IMR-90 (cell line): Measurements from ENCODE around the gene CCND3. TPM values are rescaled to one million over a fixed set of nuclear protein-coding genes. Genes with fewer than 3 reads are reported as not detected.

Source experiments
- ATAC-seq: fragments of 200-7000 bp; cut with Tn5 transposase; 2 replicates; pipeline ENCODE4 v1.9.1; 2020; ENCODE audit warnings: low read depth, mild to moderate bottlenecking, moderate library complexity
- BruUV-seq: library from RNA; stranded (reverse); fragments of 400-500 nt; replicated peaks from 2 replicates; lab custom pipeline; 2021; lab: Mats Ljungman, UMichigan
- CTCF ChIA-PET: fragments of 300-600 bp; formaldehyde crosslinking; extraction: SDS; loops from one replicate; lab custom pipeline; 2021; ENCODE audit warnings: antibody characterized with exemption; lab: Yijun Ruan, JAX
- POLR2A ChIA-PET: fragments of 300-600 bp; sonication (Branson Sonifier 250); formaldehyde crosslinking; loops from one replicate; lab custom pipeline; 2022; ENCODE audit warnings: antibody characterized with exemption; ENCODE audit not compliant: unreplicated experiment; lab: Charles Lee
- DNase-seq: peaks from one replicate; pipeline ENCODE4 v3.0.0; 2013
- H2AFZ ChIP-seq: replicated peaks from 2 replicates; pipeline ENCODE3; 2013; ENCODE audit warnings: low read length, mild to moderate bottlenecking; ENCODE audit not compliant: poor library complexity
- H2AK5ac ChIP-seq: 2 replicates; pipeline ENCODE4 v1.6.1; 2013; ENCODE audit warnings: low read depth, low read length, inconsistent platforms
- H2AK9ac ChIP-seq: replicated peaks from 2 replicates; pipeline ENCODE3; 2013; ENCODE audit warnings: mild to moderate bottlenecking, low read depth, low read length, moderate library complexity; ENCODE audit not compliant: poor library complexity
- H2BK120ac ChIP-seq: 2 replicates; pipeline ENCODE4 v1.6.1; 2013; ENCODE audit warnings: low read depth, low read length, inconsistent platforms
- H2BK15ac ChIP-seq: 3 replicates; pipeline ENCODE4 v1.6.1; 2013; ENCODE audit warnings: low read depth, low read length, inconsistent platforms
- H2BK20ac ChIP-seq: 2 replicates; pipeline ENCODE4 v1.6.1; 2013; ENCODE audit warnings: low read depth, mild to moderate bottlenecking, inconsistent platforms, low read length, moderate library complexity
- H2BK5ac ChIP-seq: 2 replicates; pipeline ENCODE4 v1.6.1; 2013; ENCODE audit warnings: mild to moderate bottlenecking, low read depth, low read length, inconsistent platforms; ENCODE audit not compliant: poor library complexity, severe bottlenecking
- H3K14ac ChIP-seq: replicated peaks from 2 replicates; pipeline ENCODE4 v1.6.1; 2013; ENCODE audit warnings: low read depth, low read length, inconsistent platforms
- H3K18ac ChIP-seq: 2 replicates; pipeline ENCODE4 v1.6.1; 2013; ENCODE audit warnings: low read depth, low read length, control low read depth
- H3K23ac ChIP-seq: 2 replicates; pipeline ENCODE4 v1.6.1; 2013; ENCODE audit warnings: low read depth, low read length, inconsistent platforms
- H3K27ac ChIP-seq: 2 replicates; pipeline ENCODE4 v1.5.1; 2013; ENCODE audit warnings: mild to moderate bottlenecking, control low read depth, low read length; ENCODE audit not compliant: insufficient read depth
- H3K27me3 ChIP-seq: 2 replicates; pipeline ENCODE4 v1.6.1; 2013; ENCODE audit warnings: low read length; ENCODE audit not compliant: control insufficient read depth, insufficient read depth
- H3K36me3 ChIP-seq: 2 replicates; pipeline ENCODE4 v1.6.1; 2013; ENCODE audit warnings: low read length, mixed read lengths; ENCODE audit not compliant: control insufficient read depth, insufficient read depth
- H3K4ac ChIP-seq: 2 replicates; pipeline ENCODE4 v1.6.1; 2013; ENCODE audit warnings: low read depth, low read length, inconsistent platforms
- H3K4me1 ChIP-seq: 2 replicates; pipeline ENCODE4 v1.6.1; 2013; ENCODE audit warnings: low read length, mixed read lengths; ENCODE audit not compliant: control insufficient read depth, insufficient read depth
- H3K4me2 ChIP-seq: 2 replicates; pipeline ENCODE4 v1.6.1; 2013; ENCODE audit warnings: low read depth, mild to moderate bottlenecking, control low read depth, low read length, moderate library complexity
- H3K4me3 ChIP-seq: 2 replicates; pipeline ENCODE4 v1.5.1; 2013; ENCODE audit warnings: low read depth, mild to moderate bottlenecking, control low read depth, low read length, moderate library complexity; ENCODE audit not compliant: insufficient read depth
- H3K56ac ChIP-seq: 2 replicates; pipeline ENCODE4 v1.6.1; 2013; ENCODE audit warnings: low read length, inconsistent platforms; ENCODE audit not compliant: insufficient read depth; ENCODE audit errors: extremely low read depth
- H3K79me1 ChIP-seq, 2 experiments: 2 replicates each; pipeline ENCODE4 v1.6.1; 2013; ENCODE audit warnings: low read length in 2 of 2, inconsistent platforms in 1 of 2, low read depth in 1 of 2
- H3K9ac ChIP-seq: 2 replicates; pipeline ENCODE4 v1.6.1; 2013; ENCODE audit warnings: low read depth, low read length, control low read depth
- H3K9me1 ChIP-seq: 2 replicates; pipeline ENCODE4 v1.6.1; 2013; ENCODE audit warnings: low read length, inconsistent platforms; ENCODE audit not compliant: insufficient read depth
- H3K9me3 ChIP-seq: 2 replicates; pipeline ENCODE4 v1.6.1; 2013; ENCODE audit warnings: low read length; ENCODE audit not compliant: control insufficient read depth, insufficient read depth
- H4K20me1 ChIP-seq: 2 replicates; pipeline ENCODE4 v1.6.1; 2013; ENCODE audit warnings: low read length, inconsistent platforms; ENCODE audit not compliant: insufficient read depth
- H4K5ac ChIP-seq: 2 replicates; pipeline ENCODE4 v1.6.1; 2013; ENCODE audit warnings: mild to moderate bottlenecking, low read depth, low read length, control low read depth
- H4K8ac ChIP-seq, 2 experiments: 2 replicates each; pipeline ENCODE4 v1.6.1; 2013; ENCODE audit warnings: low read depth in 2 of 2, low read length in 2 of 2, control low read depth in 1 of 2, inconsistent platforms in 1 of 2
- H4K91ac ChIP-seq: 2 replicates; pipeline ENCODE4 v1.6.1; 2013; ENCODE audit warnings: low read depth, low read length, inconsistent platforms; ENCODE audit not compliant: insufficient read depth
- BHLHE40 ChIP-seq: fragments of 150-350 bp; IDR thresholded peaks from 2 replicates; pipeline ENCODE4 v1.6.1; 2016; ENCODE audit warnings: mild to moderate bottlenecking, low read depth, low read length
- CEBPB ChIP-seq: IDR thresholded peaks from 2 replicates; pipeline ENCODE4 v1.6.1; 2012; ENCODE audit warnings: low read depth, low read length, improper control_type of control experiment
- CHD1 ChIP-seq: IDR thresholded peaks from 2 replicates; pipeline ENCODE4 v1.6.1; 2012; ENCODE audit warnings: low read depth, low read length, improper control_type of control experiment
- FOS ChIP-seq: fragments of 150-350 bp; IDR thresholded peaks from 2 replicates; pipeline ENCODE4 v1.6.1; 2016; ENCODE audit warnings: low read depth, low read length
- MAFK ChIP-seq: IDR thresholded peaks from 2 replicates; pipeline ENCODE4 v1.6.1; 2012; ENCODE audit warnings: low read depth, low read length, improper control_type of control experiment
- MAZ ChIP-seq: IDR thresholded peaks from 2 replicates; pipeline ENCODE4 v1.6.1; 2012; ENCODE audit warnings: low read depth, mild to moderate bottlenecking, low read length, improper control_type of control experiment, moderate library complexity, borderline replicate concordance
- NFE2L2 ChIP-seq: fragments of 150-350 bp; IDR thresholded peaks from 2 replicates; pipeline ENCODE4 v1.6.1; 2016; ENCODE audit warnings: low read depth, mild to moderate bottlenecking, low read length
- RAD21 ChIP-seq: IDR thresholded peaks from 2 replicates; pipeline ENCODE4 v1.6.1; 2012; ENCODE audit warnings: low read length, improper control_type of control experiment
- RFX5 ChIP-seq: IDR thresholded peaks from 2 replicates; pipeline ENCODE4 v1.8.0; 2012; ENCODE audit warnings: low read depth, mild to moderate bottlenecking, low read length, moderate library complexity
- SMC3 ChIP-seq: fragments of 150-350 bp; IDR thresholded peaks from 2 replicates; pipeline ENCODE4 v1.6.1; 2016; ENCODE audit warnings: low read depth, mild to moderate bottlenecking, antibody characterized with exemption, low read length, moderate library complexity
- WGBS, 2 experiments: methylation state at CpG; one replicate each; pipeline versions ENCODE4 v1.1.5 to v1.1.7; 2013; ENCODE audit warnings: missing lambda C conversion rate in 2 of 2; ENCODE audit not compliant: insufficient read length in 1 of 2; ENCODE audit errors: extremely low coverage in 2 of 2; 5-methylcytosine and 5-hydroxymethylcytosine counted together
- dilution Hi-C: fragments of 300-500 bp; cut with HindIII; formaldehyde crosslinking; loops from one replicate; pipeline ENCODE4 v1.14.3; 2018; ENCODE audit warnings: low sequenced_read_pairs; ENCODE audit not compliant: unreplicated experiment
- in situ Hi-C: fragments of 300-500 bp; cut with MboI; formaldehyde crosslinking; loops from 3 replicates; pipeline ENCODE4 v1.14.3; 2019; ENCODE audit warnings: low sequenced_read_pairs, inconsistent platforms, mixed read lengths
- intact Hi-C: fragments of 100-400 bp; cut with micrococcal nuclease; formaldehyde crosslinking; loops from 2 replicates; pipeline ENCODE4 v1.10.0; 2022
- polyA plus RNA-seq, 3 experiments: library from polyadenylated mRNA; depleted of rRNA; stranded (reverse); fragments of >200 nt; gene quantifications; 2 replicates each; pipeline ENCODE4 v1.2.3, GENCODE V29; 2012; ENCODE audit warnings: low replicate concordance in 1 of 3
- total RNA-seq: library from RNA; depleted of rRNA; stranded (reverse); fragments of >200 nt; gene quantifications from 2 replicates; pipeline ENCODE4 v1.2.3, GENCODE V29; 2012
- TF ChIP-seq, protein P1 (sequence below): fragments of 150-350 bp; IDR thresholded peaks from 2 replicates; pipeline ENCODE4 v1.6.1; 2017; ENCODE audit warnings: mild to moderate bottlenecking, antibody characterized with exemption, low read length, low read depth
- TF ChIP-seq, protein P2 (sequence below): conservative IDR thresholded peaks from 2 replicates; pipeline ENCODE4 v1.5.1; 2012; ENCODE audit warnings: mild to moderate bottlenecking, low read depth, low read length, improper control_type of control experiment
- TF ChIP-seq, protein P3 (sequence below): fragments of 150-350 bp; IDR thresholded peaks from 2 replicates; pipeline ENCODE4 v1.6.1; 2016; ENCODE audit warnings: low read depth, mild to moderate bottlenecking, low read length, moderate library complexity, borderline replicate concordance

Gene CCND3
- total and polyA plus RNA-seq, 2 of the 4 experiments (the other 2 are of a cell fraction) = 19.2 to 61.9 TPM

DNA sequence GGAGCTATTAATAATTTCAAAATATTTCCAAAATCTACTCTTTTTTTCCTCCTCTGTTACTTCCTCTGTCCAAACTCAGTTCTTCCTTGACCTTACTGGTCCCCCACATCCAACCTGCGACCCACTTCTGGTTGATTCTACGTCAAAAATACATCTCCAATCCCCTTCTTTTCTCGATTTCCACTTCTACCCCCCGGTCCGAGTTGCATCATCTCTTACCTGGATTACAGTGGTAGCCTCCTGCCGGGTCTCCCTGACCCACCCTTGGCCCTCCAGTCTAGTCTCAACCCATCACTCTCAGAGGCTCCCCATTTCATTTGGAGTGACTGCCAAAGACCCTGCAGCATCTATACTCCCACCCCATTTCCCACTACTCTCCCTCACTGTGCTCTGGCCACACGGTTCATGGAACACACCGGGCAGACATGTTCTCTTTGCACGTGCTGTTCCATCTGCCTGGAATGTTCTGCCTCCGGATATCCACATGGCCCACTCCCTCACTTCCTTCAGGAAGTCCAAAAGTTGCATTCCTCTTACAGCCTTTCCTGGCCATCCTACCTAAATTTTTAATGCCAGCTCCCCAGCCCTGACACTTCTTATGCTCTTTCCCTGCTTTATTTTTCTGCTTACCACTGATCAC, 6.1 kb upstream of the CCND3 start:
- H2AFZ ChIP-seq = no peak overlapping the region
- dilution Hi-C loops = no loop called here

More for the DNA sequence above, 6.1 kb upstream of the CCND3 start:
- no peak overlapping the region for H2BK5ac ChIP-seq
- H3K27me3 ChIP-seq = no peaks in the 10 kb centered on the region; the same call in 1 of the 2 replicates
- in situ Hi-C loops = no loop called here
- H3K14ac ChIP-seq = no peak overlapping the region
- H3K23ac ChIP-seq = no peak overlapping the region; the same call in 1 of the 2 replicates
- H4K91ac ChIP-seq = no peak overlapping the region
- H3K4me3 ChIP-seq = no peak overlapping the region
- no peak overlapping the region for H2BK20ac ChIP-seq
- no peak overlapping the region for H3K4ac ChIP-seq
- H3K18ac ChIP-seq = no peak overlapping the region
- H4K8ac ChIP-seq = no peak overlapping the region
- H3K9me1 ChIP-seq = peaks cover 5% of the 10 kb centered on the region; the same call in 1 of the 2 replicates
- no peak overlapping the region for H3K56ac ChIP-seq
- H3K27ac ChIP-seq = no peak overlapping the region
- ChIA-PET CTCF (no interaction called here), POLR2A (no interaction called here)
- no peak overlapping the region for H2AK9ac ChIP-seq
- H4K5ac ChIP-seq = no peak overlapping the region
- H3K9me3 ChIP-seq = no peaks in the 10 kb centered on the region
- WGBS, 2 experiments = 70 to 100% methylated on average over 3 to 7 of the region's 10 CpGs
- no peak overlapping the region for H2BK15ac ChIP-seq
- no peak for ATAC-seq
- no peak overlapping the region for H3K4me2 ChIP-seq
- no TSS peak for BruUV-seq
- H2BK120ac ChIP-seq = no peak overlapping the region
- intact Hi-C loops = no loop called here
- H4K20me1 ChIP-seq = no peaks in the 10 kb centered on the region
- DNase-seq = no peak
- no peaks in the 10 kb centered on the region for H3K36me3 ChIP-seq
- TF ChIP-seq, protein P1, sequence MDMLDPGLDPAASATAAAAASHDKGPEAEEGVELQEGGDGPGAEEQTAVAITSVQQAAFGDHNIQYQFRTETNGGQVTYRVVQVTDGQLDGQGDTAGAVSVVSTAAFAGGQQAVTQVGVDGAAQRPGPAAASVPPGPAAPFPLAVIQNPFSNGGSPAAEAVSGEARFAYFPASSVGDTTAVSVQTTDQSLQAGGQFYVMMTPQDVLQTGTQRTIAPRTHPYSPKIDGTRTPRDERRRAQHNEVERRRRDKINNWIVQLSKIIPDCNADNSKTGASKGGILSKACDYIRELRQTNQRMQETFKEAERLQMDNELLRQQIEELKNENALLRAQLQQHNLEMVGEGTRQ = no peak
- TF ChIP-seq FOS = no peak
- TF ChIP-seq RFX5 = no peak
- TF ChIP-seq NFE2L2 = no peak
- no peak for TF ChIP-seq CEBPB
- TF ChIP-seq, protein P2, sequence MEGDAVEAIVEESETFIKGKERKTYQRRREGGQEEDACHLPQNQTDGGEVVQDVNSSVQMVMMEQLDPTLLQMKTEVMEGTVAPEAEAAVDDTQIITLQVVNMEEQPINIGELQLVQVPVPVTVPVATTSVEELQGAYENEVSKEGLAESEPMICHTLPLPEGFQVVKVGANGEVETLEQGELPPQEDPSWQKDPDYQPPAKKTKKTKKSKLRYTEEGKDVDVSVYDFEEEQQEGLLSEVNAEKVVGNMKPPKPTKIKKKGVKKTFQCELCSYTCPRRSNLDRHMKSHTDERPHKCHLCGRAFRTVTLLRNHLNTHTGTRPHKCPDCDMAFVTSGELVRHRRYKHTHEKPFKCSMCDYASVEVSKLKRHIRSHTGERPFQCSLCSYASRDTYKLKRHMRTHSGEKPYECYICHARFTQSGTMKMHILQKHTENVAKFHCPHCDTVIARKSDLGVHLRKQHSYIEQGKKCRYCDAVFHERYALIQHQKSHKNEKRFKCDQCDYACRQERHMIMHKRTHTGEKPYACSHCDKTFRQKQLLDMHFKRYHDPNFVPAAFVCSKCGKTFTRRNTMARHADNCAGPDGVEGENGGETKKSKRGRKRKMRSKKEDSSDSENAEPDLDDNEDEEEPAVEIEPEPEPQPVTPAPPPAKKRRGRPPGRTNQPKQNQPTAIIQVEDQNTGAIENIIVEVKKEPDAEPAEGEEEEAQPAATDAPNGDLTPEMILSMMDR = no peak
- no peak for TF ChIP-seq RAD21
- TF ChIP-seq BHLHE40 = no peak
- no peak for TF ChIP-seq CHD1
- no peak for TF ChIP-seq SMC3
- no peak for TF ChIP-seq MAFK
- TF ChIP-seq, protein P3, sequence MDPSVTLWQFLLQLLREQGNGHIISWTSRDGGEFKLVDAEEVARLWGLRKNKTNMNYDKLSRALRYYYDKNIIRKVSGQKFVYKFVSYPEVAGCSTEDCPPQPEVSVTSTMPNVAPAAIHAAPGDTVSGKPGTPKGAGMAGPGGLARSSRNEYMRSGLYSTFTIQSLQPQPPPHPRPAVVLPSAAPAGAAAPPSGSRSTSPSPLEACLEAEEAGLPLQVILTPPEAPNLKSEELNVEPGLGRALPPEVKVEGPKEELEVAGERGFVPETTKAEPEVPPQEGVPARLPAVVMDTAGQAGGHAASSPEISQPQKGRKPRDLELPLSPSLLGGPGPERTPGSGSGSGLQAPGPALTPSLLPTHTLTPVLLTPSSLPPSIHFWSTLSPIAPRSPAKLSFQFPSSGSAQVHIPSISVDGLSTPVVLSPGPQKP = no peak
- no peak for TF ChIP-seq MAZ
- H2AK5ac ChIP-seq = no peak overlapping the region
- no peaks in the 10 kb centered on the region for H3K79me1 ChIP-seq
- H3K9ac ChIP-seq = no peak overlapping the region
- H3K4me1 ChIP-seq = no peaks in the 10 kb centered on the region
